GM12865 (cell line): Measurements from ENCODE around the gene REG3G.

Source experiments
- DNase-seq: peaks from one replicate; pipeline ENCODE4 v3.0.0; 2010; ENCODE audit warnings: low read depth
- H3K4me3 ChIP-seq: 2 replicates; pipeline ENCODE4 v1.5.1; 2011; ENCODE audit warnings: mild to moderate bottlenecking, low read depth, low read length, control low read depth
- CTCF ChIP-seq: IDR thresholded peaks from 2 replicates; pipeline ENCODE4 v1.5.1; 2011; ENCODE audit warnings: low read length, control low read depth, low read depth, inconsistent platforms; ENCODE audit not compliant: insufficient read depth; ENCODE audit errors: missing control alignments

Gene REG3G

GRCh38 chr2:78982638-78983330 lies 42.7 kb upstream of the REG3G start:
- no peak for TF ChIP-seq CTCF
- no peak overlapping the region for H3K4me3 ChIP-seq
- DNase-seq: no peak

- DNase-seq: no peak
- no peak for TF ChIP-seq CTCF
- H3K4me3 ChIP-seq: no peak overlapping the region
Measured at GRCh38 chr2:78984386-78984785, 41.1 kb upstream of the REG3G start.

- no peak for TF ChIP-seq CTCF
- H3K4me3 ChIP-seq: no peak overlapping the region
- DNase-seq: no peak
Measured at GRCh38 chr2:78985558-78985957, 39.9 kb upstream of the REG3G start.

DNA sequence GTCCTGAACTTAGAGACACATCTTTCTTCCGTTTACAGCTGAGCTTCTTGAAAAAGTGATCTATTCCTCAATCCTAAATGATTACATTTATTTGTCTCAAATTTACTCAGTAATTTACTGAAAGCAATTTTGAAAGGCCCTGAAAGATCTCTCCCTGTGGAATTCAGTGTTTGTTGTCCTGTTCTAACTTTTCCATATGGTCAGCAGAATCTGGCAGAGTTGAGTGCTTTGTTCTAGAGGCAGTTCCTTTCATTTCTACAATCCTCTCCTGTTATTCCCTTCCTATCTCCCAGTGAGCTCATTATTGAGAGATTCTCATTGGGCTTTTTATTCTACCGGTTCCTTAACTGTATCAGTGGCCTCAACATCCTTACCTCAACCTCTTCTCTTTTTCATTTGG lies 36.5 kb upstream of the REG3G start:
- TF ChIP-seq CTCF: no peak
- no peak overlapping the region for H3K4me3 ChIP-seq

DNA sequence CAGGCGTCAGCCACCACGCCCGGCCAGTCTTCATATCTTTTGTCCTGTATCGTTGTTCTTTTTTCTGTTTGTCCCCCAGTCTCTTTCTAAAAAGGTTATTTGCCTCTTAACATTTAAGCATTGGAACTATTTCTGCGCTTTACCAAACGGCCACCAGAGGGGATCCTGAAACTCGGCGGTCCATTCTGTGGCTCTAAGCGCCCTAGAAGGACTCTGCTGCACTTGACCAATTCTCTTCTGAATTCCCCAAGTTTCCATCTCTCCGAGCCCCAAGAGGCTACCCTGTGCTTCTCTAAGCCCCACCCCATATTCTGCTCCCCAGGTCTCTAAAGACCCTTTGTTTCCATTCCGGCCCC lies 33.1 kb upstream of the REG3G start:
- TF ChIP-seq CTCF: peak; percentile 26
- no peak overlapping the region for H3K4me3 ChIP-seq
- DNase-seq: no peak

More for the DNA sequence above, 36.5 kb upstream of the REG3G start:
- DNase-seq: no peak

DNA sequence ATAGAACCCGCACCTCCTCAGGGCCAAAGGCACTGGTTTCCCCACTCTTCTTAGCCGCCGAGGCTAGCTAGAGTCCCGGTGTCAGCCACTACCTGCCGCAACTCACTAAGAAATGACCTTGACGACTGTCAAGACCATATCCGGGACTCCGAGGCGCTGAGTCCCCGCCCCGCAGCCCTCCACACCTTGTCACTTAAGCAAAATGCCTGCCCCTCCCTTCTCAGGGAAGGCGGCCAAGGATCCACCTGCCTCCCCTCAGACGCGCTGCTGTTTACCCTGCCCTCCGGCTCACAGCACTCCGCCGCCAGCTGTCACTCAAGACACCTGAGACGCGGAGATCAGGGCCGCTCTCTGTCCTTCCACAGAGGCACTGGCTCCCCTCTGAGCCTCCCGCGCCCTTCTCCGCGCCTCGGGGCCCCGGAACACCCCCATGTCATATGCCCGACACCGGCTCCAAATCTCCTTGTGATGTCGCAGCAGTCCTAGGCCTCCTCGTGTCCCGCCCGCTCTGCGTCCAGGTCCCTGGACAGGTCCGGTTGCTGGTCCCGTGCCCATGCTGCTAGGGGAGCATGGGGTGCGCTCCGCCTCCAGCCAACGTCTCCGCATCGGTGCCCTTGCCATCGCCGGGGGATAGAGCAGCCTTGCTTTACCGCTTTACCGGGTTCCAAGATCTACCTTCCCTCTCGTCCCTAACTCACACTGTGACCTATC lies 32.5 kb upstream of the REG3G start:
- TF ChIP-seq CTCF: no peak
- no peak for DNase-seq
- H3K4me3 ChIP-seq: no peak overlapping the region
